SH-SY5Y (cell line): ENCODE data around the gene ZNF281.

Experiments
- GATA2 ChIP-seq: IDR thresholded peaks from 2 replicates; pipeline ENCODE4 v1.6.1; 2011; ENCODE audit warnings: mild to moderate bottlenecking, low read depth, low read length
- GATA3 ChIP-seq: IDR thresholded peaks from 2 replicates; pipeline ENCODE4 v1.6.1; 2011; ENCODE audit warnings: low read depth, mild to moderate bottlenecking, low read length, moderate library complexity

ZNF281 gene, protein sequence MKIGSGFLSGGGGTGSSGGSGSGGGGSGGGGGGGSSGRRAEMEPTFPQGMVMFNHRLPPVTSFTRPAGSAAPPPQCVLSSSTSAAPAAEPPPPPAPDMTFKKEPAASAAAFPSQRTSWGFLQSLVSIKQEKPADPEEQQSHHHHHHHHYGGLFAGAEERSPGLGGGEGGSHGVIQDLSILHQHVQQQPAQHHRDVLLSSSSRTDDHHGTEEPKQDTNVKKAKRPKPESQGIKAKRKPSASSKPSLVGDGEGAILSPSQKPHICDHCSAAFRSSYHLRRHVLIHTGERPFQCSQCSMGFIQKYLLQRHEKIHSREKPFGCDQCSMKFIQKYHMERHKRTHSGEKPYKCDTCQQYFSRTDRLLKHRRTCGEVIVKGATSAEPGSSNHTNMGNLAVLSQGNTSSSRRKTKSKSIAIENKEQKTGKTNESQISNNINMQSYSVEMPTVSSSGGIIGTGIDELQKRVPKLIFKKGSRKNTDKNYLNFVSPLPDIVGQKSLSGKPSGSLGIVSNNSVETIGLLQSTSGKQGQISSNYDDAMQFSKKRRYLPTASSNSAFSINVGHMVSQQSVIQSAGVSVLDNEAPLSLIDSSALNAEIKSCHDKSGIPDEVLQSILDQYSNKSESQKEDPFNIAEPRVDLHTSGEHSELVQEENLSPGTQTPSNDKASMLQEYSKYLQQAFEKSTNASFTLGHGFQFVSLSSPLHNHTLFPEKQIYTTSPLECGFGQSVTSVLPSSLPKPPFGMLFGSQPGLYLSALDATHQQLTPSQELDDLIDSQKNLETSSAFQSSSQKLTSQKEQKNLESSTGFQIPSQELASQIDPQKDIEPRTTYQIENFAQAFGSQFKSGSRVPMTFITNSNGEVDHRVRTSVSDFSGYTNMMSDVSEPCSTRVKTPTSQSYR

DNA sequence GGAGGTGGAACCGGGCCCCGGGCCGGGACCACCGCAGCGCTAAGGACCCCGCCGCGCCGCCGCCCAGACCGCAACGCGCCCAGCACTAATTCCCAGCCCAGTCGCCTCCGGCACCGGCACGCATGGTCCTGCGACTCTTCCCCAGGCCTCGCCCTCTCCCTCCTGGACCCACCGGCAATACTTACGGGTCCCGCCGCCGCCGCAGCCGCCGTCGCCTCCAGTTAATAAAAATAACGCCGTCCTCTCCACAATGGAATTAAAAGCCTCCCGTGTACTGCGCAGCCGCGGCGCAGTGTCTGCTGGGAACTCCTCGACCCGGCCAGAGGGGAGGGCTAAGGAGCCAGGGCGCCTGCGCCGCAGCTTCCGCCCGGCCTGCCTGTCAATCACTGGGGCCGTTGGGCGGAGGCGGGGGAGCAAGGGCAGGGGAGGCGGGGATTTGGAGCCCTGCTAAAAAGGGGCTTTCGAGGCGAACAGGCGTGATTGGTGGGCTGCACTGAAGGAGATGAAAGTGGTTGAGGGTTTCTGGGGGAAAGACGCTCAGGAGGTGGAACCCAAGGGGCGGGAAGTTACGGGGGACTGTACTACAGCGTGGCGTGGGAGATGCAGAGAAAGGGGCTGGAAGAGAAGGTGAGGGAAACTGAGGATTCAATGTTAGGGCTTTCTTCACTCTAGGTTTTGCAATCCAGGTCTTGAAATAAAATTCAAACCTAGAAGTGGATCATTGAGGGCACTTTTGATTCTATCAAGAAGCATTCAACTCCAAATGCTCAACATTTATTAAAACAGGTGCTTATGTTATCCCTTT is at the start of gene ZNF281:
TSS of gene ZNF281 (minus strand) at position 276 of the 805 bp plus-strand sequence. CDS start 331 bp downstream, outside the sequence.
- TF ChIP-seq GATA3, result no peak
- TF ChIP-seq GATA2, result no peak

DNA sequence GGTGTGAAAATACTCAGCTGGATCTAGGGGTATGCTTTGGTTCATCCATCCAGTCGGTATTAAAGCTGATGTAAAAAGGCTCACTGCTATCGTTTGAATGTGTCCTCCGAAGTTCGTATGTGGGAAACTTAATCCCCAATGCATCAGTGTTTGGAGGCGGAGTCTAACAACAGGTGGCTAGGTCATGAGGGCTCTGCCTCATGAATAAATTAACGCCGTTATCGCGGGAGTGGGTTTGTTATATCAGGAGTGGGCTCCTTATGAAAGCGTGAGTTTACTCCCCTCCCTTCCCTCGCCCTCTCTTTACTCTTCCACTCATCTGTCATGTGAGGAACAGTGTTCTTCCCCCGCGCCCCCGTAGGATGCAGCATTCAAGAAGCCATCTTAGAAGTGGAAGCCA is 48.9 kb upstream of the ZNF281 start:
- no peak for TF ChIP-seq GATA3

DNA sequence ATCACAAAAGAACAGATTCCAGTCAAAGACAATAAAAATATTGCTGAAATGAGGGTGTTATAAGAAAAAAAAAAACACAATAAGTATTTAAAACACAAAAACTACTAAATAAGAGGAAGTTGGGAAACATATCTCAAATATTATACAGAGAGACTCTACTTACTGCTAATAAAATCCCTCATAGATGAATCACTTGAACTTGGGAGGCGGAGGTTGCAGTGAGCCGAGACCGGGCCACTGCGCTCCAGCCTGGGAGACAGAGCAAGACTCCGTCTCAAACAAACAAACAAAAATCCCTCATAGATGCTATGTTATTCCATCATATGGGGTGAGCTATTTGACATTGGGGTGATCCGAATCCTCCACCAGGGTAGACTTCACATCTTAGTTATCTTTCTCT is 48.0 kb upstream of the ZNF281 start:
- TF ChIP-seq GATA2, result no peak
- TF ChIP-seq GATA3, result no peak

DNA sequence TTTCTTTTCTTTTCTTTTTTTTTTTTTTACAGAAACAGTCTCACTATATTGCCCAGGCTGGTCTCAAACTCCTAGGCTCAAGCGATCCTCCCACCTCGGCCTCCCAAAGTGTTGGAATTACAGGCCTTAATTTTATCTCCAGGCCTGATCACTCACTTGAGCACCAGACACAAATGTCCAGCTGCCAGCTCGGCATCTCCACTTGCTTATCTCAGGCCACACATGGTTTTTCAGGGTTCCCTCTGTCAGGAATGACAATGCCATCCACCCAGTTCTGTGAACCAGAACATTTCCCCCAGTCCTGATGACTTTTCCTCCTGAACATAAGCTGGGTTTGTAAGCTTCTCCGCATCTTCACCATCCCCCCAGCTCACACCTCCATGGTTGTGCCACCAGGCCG is 44.6 kb upstream of the ZNF281 start:
- TF ChIP-seq GATA3 (no peak), GATA2 (peak; percentile 77)

DNA sequence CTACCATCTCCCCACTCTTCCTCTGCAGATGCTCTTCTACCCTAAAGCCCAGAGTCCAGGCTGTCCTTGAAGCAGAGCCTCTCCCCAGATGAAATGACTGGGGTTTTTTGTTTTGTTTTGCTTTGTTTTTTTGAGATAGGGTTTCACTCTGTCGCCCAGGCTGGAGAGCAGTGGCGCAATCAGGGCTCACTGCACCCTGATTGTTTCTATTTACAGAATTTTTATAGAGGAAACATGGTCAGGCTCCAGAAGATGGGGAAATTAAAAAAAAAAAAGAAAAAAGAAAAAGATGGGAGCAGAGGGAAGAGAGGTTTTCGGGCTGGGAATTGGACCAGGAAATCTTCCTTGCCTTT is 43.7 kb upstream of the ZNF281 start:
- TF ChIP-seq GATA2 (no peak), GATA3 (no peak)

DNA sequence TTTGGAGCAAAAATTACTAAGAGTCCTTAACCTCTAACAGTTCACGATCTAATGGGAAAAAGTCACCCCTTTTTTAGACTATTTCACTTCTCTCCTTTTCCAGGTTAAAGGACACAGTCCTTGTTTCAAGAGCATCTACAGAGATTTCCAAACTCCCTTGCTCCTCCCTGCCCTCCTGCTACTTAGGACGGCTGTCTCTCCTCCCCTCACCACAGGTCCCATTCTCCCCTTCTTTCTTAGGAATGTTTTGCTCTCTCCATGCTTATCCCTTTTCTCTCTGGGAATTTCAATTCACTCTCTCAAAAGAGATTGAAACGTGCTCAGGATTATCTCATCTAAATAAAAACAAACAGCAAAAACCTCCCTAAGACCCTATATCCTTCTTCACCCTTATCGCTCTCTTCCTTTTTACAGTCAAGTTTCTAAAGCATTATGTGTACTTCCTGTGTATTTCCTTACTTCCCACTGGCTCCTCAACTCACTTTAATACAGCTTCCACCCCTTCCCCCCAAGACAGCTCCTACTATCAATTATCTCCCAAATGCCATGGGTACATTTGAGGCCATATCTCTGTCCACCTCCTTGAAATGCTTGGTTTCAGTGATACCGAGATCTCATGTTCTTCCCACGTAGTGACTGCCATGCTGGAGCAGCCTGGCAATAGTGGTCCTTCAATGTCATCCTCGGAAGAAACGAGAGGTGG is 43.2 kb upstream of the ZNF281 start:
- TF ChIP-seq GATA2 (no peak), GATA3 (no peak)

DNA sequence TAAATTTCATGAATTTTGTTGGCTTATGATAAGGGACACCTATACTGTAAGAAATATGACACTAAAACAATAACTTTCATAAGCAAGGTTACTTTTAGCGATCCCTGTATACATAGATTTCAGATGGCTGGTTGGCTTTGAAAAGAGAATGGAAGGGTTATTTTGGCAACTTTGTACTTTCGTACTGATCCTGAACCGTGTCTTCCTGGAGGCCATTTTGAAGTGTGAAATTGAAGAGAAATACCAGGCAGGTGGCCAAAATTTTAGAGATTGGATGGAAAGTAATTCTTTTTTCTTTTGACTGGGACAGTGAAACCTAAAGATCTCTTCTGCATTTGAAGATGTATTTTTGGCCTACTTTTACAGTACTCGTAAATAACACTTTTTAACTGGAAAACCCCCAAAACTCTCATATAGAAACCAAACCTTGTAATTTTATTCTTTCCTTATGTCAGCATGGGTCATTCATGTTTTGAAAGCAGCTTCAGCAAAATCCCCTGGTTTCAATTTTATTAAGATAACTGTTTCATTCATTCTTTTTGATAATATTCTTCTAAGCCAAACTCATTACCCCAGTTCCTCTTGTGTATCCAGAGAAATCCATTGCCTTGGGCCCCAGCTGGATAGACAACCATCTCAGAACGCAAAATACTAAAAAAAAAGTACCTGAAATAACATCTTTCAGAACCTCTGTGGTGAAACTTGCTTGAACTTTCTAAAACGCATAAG is 38.4 kb upstream of the ZNF281 start:
- TF ChIP-seq GATA2 (no peak), GATA3 (no peak)

DNA sequence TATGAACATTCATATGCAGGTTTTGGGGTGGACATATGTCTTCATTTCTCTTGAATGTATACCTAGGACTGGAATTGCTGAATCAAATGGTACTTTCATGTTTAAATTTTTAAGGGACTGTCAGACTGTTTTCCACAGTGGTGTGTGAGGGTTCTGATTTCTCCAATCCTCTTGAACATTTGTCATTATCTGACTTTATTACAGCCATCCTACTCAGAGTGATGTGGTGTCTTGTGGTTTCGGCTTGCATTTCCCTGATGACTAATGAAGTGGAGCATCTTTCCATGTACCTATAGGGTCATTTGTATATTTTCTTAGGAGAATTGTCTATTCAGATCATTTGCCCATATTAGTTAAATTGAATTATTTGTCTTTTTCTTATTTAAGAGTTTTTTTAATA is 35.4 kb upstream of the ZNF281 start:
- TF ChIP-seq GATA3 (no peak), GATA2 (no peak)

DNA sequence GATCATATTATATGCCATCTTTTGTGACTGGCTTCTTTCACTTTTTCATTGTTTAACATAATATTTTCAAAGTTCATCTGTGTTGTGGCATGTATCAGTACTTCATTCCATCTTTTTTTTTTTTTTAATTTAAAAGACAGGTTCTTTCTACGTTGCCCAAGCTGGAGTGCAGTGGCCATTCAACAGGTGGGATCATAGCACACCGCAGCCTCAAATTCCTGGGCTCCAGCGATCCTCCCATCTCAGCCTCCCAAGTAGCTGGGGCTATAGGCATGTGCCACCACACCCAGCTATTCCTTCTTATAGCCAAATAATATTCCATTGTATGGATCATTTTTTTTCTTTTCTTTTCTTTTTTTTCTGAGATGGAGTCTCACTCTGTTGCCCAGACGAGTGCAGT is 34.6 kb upstream of the ZNF281 start:
- TF ChIP-seq GATA3 (no peak), GATA2 (no peak)

DNA sequence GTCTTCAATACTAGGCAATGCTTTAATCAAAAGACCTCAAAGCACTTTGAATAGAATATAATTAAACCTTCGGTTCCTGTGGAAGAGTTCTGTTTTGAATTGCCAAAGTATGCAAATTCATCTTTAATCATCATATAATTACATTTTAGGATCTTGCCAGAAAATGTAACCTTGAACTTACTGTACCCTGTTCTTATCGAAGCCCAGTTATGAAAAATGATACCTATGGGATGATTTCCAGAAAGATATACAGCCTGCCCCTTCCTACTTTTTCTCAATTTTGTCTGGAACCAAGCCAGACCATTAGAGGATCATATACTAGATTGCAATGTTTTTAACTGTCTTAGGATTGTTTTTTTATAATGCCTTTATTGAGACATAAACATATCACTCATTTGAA is 34.0 kb upstream of the ZNF281 start:
- TF ChIP-seq GATA2 (no peak), GATA3 (no peak)

DNA sequence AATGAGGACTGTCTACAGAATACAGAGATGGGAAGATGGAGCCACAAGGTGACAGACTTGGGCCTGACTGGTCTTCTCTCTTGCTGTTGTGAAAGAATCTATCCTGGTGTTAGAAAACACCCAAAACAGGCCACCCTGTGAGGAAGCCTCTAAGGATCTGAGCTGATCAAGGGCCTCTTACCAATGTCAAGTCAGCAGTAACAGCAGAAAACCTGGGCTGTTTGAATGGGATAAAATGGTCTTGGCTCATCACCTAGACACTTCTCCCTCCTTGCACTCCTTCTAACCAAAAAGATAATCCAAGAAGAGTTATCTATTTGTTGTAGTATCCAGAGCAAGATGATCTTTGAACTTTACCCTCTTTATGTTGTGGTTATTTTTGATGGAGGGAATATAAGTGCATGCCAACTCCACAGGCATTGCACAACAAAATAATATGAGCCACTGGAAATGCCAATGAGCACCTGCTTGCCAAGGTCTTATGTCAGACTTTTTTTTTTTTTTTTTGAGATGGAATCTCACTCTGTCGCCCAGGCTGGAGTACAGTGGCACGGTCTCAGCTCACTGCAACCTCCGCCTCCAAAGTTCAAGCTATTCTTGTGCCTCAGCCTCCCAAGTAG is 32.8 kb upstream of the ZNF281 start:
- TF ChIP-seq GATA2 (no peak), GATA3 (no peak)

DNA sequence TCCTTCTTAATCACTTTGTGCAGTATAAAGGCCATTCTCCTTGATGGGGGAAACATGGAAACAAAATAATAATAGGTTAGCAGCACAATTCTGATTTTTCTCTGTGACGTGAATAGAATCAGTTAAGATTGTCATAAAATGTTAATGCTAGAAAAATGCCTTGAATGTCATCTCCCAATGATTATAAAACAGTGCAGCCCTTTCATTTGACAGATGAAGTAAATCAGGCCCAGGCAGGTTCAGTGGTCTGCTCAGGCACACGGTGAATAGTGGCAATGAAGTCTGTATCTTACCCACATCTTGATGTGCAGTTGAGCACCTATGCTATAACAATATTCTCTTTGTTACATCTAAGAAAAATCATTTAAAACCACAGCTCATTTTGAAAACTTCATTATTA is 32.2 kb upstream of the ZNF281 start:
- no peak for TF ChIP-seq GATA3
- no peak for TF ChIP-seq GATA2

DNA sequence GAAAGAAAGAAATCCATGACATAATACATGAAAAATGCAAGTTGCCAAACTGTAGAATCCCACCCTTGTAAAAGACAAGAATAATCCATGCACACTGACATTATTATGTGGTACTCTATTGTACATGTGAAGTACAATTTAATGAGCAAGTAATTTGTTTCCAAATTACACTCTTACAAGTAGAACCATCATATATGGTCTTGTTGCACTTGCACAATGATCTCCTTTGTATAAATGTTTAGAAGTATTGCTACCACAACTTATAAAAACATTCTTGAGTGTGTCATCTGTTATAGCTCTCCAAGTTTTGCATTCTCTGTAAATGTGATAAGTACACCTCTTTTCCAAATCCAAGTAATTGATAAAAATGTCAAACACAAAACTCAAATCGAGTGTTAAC is 29.1 kb upstream of the ZNF281 start:
- no peak for TF ChIP-seq GATA2
- no peak for TF ChIP-seq GATA3
